ENCODE results near the gene SLC5A10.

DNA sequence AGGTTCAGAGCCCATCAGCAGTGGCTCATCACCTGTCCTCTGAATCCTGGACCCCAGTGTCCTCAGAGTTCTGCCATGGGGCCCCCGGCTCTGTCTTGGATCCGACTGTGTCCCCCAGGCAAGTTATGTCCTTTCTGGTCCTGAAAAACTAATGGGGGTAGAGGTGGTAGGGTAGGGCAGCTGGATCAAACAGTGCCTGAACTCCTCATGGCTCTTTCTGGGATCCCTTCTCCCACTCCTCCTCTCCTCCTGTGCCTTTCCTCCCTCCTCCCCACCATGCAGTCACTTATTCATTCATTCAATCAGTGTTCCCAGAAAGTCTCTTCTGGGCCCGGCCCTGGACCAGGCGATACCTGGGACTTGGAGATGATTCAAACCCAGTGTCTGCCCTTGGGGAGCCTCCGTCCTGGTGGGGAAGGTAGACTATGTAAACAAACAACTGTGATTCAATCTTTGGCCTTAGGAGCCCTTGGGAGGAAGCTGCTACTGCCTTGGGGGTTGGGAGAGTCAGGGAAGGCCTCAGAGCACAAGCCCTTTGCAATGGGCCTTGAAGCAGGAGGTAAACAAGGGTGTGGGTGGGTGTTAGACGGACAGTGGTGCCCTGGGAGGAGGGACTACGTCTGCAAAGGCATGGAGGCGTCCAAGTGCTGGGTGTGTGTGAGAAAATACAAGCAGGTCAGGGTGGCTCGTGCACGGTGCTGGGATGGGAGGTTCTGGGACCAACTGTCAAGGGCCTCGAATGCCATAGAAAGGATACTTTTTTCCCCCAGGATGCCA is 59.0 kb downstream of the SLC5A10 start:
- TF ChIP-seq, protein P1, sequence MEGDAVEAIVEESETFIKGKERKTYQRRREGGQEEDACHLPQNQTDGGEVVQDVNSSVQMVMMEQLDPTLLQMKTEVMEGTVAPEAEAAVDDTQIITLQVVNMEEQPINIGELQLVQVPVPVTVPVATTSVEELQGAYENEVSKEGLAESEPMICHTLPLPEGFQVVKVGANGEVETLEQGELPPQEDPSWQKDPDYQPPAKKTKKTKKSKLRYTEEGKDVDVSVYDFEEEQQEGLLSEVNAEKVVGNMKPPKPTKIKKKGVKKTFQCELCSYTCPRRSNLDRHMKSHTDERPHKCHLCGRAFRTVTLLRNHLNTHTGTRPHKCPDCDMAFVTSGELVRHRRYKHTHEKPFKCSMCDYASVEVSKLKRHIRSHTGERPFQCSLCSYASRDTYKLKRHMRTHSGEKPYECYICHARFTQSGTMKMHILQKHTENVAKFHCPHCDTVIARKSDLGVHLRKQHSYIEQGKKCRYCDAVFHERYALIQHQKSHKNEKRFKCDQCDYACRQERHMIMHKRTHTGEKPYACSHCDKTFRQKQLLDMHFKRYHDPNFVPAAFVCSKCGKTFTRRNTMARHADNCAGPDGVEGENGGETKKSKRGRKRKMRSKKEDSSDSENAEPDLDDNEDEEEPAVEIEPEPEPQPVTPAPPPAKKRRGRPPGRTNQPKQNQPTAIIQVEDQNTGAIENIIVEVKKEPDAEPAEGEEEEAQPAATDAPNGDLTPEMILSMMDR (IDR thresholded peaks at IDR 0.05), result no peak
- TF ChIP-seq POLR2A (IDR thresholded peaks at IDR 0.05) (no peak), EP300 (IDR thresholded peaks at IDR 0.05) (no peak)

All from gastroesophageal sphincter (tissue), 3 donors.